GM23338 (cell line): ENCODE measurements around the gene TFDP1. TPM values are rescaled to one million over a fixed set of nuclear protein-coding genes. Genes with fewer than 3 reads are reported as not detected.

Experiments
- ATAC-seq: fragments of 200-7000 bp; cut with Tn5 transposase; 3 replicates; pipeline ENCODE4 v1.9.1; 2020
- DNase-seq: peaks from one replicate; pipeline ENCODE4 v3.0.0-alpha.2; 2015; ENCODE audit warnings: low spot score
- H2AFZ ChIP-seq: fragments of 200-600 bp; sonication (generic); 2 replicates; pipeline ENCODE4 v1.8.0; 2016; ENCODE audit warnings: antibody characterized with exemption, mild to moderate bottlenecking, moderate library complexity
- H3F3A ChIP-seq: fragments of 200-600 bp; sonication (generic); replicated peaks from 2 replicates; pipeline ENCODE4 v1.8.0; 2017; ENCODE audit warnings: antibody characterized with exemption, mixed run types, low read depth
- H3K27ac ChIP-seq: fragments of 200-600 bp; sonication (generic); 2 replicates; pipeline ENCODE4 v1.6.1; 2016; ENCODE audit warnings: low read depth
- H3K27me3 ChIP-seq: fragments of 200-600 bp; sonication (generic); 2 replicates; pipeline ENCODE4 v1.8.0; 2016; ENCODE audit warnings: mild to moderate bottlenecking, mixed run types, moderate library complexity; ENCODE audit not compliant: insufficient read depth
- H3K36me3 ChIP-seq: fragments of 200-600 bp; sonication (generic); 2 replicates; pipeline ENCODE4 v1.8.0; 2016; ENCODE audit warnings: mild to moderate bottlenecking; ENCODE audit not compliant: insufficient read depth
- H3K4me1 ChIP-seq: fragments of 200-600 bp; sonication (generic); 2 replicates; pipeline ENCODE4 v1.8.0; 2016; ENCODE audit warnings: mild to moderate bottlenecking, moderate library complexity; ENCODE audit not compliant: insufficient read depth
- H3K4me2 ChIP-seq: fragments of 200-600 bp; sonication (generic); 2 replicates; pipeline ENCODE4 v1.7.1; 2017; ENCODE audit warnings: mixed run types
- H3K4me3 ChIP-seq: fragments of 200-600 bp; sonication (generic); 2 replicates; pipeline ENCODE4 v1.6.1; 2016; ENCODE audit warnings: mixed run types
- H3K79me2 ChIP-seq: fragments of 200-600 bp; sonication (generic); replicated peaks from 2 replicates; pipeline ENCODE4 v1.8.0; 2017; ENCODE audit warnings: mild to moderate bottlenecking; ENCODE audit not compliant: insufficient read depth
- H3K9me2 ChIP-seq: fragments of 200-600 bp; sonication (generic); 2 replicates; pipeline ENCODE4 v1.8.0; 2017; ENCODE audit not compliant: insufficient read depth
- H4K20me1 ChIP-seq: fragments of 200-600 bp; sonication (generic); replicated peaks from 2 replicates; pipeline ENCODE4 v1.8.0; 2017; ENCODE audit warnings: mild to moderate bottlenecking; ENCODE audit not compliant: insufficient read depth
- H3K27ac Mint-ChIP-seq: 2 replicates; pipeline ENCODE4 v1.8.0; 2020; ENCODE audit warnings: inconsistent platforms, mild to moderate bottlenecking, moderate library complexity, mixed read lengths
- H3K27me3 Mint-ChIP-seq: 3 replicates; pipeline ENCODE4 v1.8.0; 2022; ENCODE audit warnings: low read depth, mild to moderate bottlenecking, moderate library complexity, mixed read lengths, inconsistent platforms; ENCODE audit not compliant: insufficient read depth, poor library complexity
- H3K36me3 Mint-ChIP-seq: 3 replicates; pipeline ENCODE4 v1.8.0; 2021; ENCODE audit warnings: low read depth, mild to moderate bottlenecking, inconsistent platforms, moderate library complexity, mixed read lengths
- H3K4me1 Mint-ChIP-seq: 3 replicates; pipeline ENCODE4 v1.8.0; 2020; ENCODE audit warnings: mild to moderate bottlenecking, inconsistent platforms, mixed read lengths
- H3K4me3 Mint-ChIP-seq: 3 replicates; pipeline ENCODE4 v1.8.0; 2021; ENCODE audit warnings: moderate library complexity, mild to moderate bottlenecking, inconsistent platforms, mixed read lengths
- H3K9me3 Mint-ChIP-seq: 3 replicates; pipeline ENCODE4 v1.8.0; 2020; ENCODE audit warnings: moderate library complexity, mild to moderate bottlenecking, inconsistent platforms, mixed read lengths
- CREB1 ChIP-seq: fragments of 250-450 bp; sonication (Bioruptor Pico); IDR thresholded peaks from 2 replicates; pipeline ENCODE4 v1.5.0; 2020; ENCODE audit warnings: low read depth, mild to moderate bottlenecking, moderate library complexity
- CTCF ChIP-seq, 2 experiments: fragments of 200-600 bp in 1 of 2; sonication (generic) in 1 of 2; conservative IDR thresholded peaks; 2 replicates each; pipeline versions ENCODE4 v1.5.1 to v1.6.1; 2016 to 2017; ENCODE audit warnings: antibody characterized with exemption in 2 of 2, low read depth in 2 of 2, mild to moderate bottlenecking in 2 of 2, moderate library complexity in 1 of 2
- EZH2 ChIP-seq: fragments of 200-600 bp; sonication (generic); IDR thresholded peaks from one replicate; pipeline ENCODE4 v1.8.0; 2017; ENCODE audit warnings: antibody characterized with exemption, mild to moderate bottlenecking, low read depth; ENCODE audit not compliant: unreplicated experiment
- EZH2phosphoT487 ChIP-seq: fragments of 200-600 bp; sonication (generic); IDR thresholded peaks from one replicate; pipeline ENCODE4 v1.8.1; 2018; ENCODE audit warnings: antibody characterized with exemption; ENCODE audit not compliant: unreplicated experiment
- JUNB ChIP-seq: IDR thresholded peaks from one replicate; pipeline ENCODE4 v1.6.1; 2016; ENCODE audit warnings: antibody characterized with exemption; ENCODE audit not compliant: unreplicated experiment
- NANOG ChIP-seq: IDR thresholded peaks from 2 replicates; pipeline ENCODE4 v1.6.1; 2016; ENCODE audit warnings: antibody characterized with exemption, borderline replicate concordance
- POLR2AphosphoS5 ChIP-seq: IDR thresholded peaks from 2 replicates; pipeline ENCODE4 v1.6.1; 2016; ENCODE audit warnings: antibody characterized with exemption, low read depth
- REST ChIP-seq: IDR thresholded peaks from one replicate; pipeline ENCODE4 v1.6.1; 2018; ENCODE audit warnings: antibody characterized with exemption; ENCODE audit not compliant: unreplicated experiment
- STAT1 ChIP-seq: IDR thresholded peaks from one replicate; pipeline ENCODE4 v1.6.1; 2016; ENCODE audit warnings: antibody characterized with exemption; ENCODE audit not compliant: unreplicated experiment
- ZNF114 ChIP-seq: fragments of 250-450 bp; sonication (Bioruptor Pico); IDR thresholded peaks from 2 replicates; pipeline ENCODE4 v1.5.0; 2020; ENCODE audit warnings: mild to moderate bottlenecking, moderate library complexity
- ZNF331 ChIP-seq: fragments of 250-450 bp; sonication (Bioruptor Pico); IDR thresholded peaks from 2 replicates; pipeline ENCODE4 v1.5.0; 2020; ENCODE audit warnings: low read depth, mild to moderate bottlenecking, moderate library complexity
- ZNF462 ChIP-seq: fragments of 250-450 bp; sonication (Bioruptor Pico); IDR thresholded peaks from 2 replicates; pipeline ENCODE4 v1.5.0; 2020; ENCODE audit warnings: mild to moderate bottlenecking, moderate library complexity
- polyA plus RNA-seq: library from polyadenylated mRNA; unstranded; fragments of >200 nt; fragmentation: Nextera tagmentation; extraction: Ambion mirVana; gene quantifications from 2 replicates; pipeline ENCODE4 v1.2.1, GENCODE V29; 2016
- total RNA-seq: library from RNA; depleted of rRNA; stranded (reverse); fragments of >200 nt; shearing (Covaris generic); gene quantifications from 2 replicates; pipeline ENCODE4 v1.2.3, GENCODE V29; 2014
- TF ChIP-seq, protein P1 (sequence below): IDR thresholded peaks from 2 replicates; pipeline ENCODE4 v1.6.1; 2016; ENCODE audit warnings: antibody characterized with exemption

The TFDP1 gene
- total and polyA plus RNA-seq, 2 experiments from 2014 or later: 42.9 to 80.0 TPM

DNA sequence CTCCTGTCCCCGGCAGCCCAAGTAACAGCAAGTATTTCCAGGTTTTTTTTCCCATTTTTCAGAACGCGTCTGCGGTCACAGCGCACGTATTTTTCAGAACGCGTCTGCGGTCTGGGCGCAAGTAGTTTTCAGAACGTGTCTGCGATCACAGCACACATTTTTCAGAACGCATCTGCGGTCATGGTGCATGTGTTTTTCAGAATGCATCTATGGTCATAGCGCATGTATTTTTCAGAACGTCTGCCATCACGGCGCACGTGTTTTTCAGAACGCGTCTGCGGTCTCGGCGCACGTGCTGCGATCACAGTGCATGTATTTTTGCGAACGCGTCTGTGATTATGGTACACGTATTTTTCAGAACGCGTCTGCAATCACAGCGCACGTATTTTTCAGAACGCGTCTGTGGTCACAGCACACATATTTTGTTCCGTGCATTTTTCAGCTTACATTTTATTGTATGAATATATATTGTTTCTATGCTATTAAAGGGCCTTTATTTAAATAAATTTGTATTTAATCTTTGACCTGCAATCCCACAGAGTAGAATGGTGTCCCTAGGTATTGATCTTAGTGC lies 53.7 kb downstream of the TFDP1 start:
- ATAC-seq (no peak), DNase-seq (no peak)
- Mint-ChIP-seq H3K27ac (no peak overlapping the region), H3K27me3 (peaks cover 6% of the 10 kb centered on the region), H3K9me3 (peaks cover 18% of the 10 kb centered on the region; the same call in 2 of the 3 replicates), H3K36me3 (peaks cover 89% of the 10 kb centered on the region), H3K4me1 (no peaks in the 10 kb centered on the region), H3K4me3 (no peak overlapping the region)
- Histone ChIP-seq H3K36me3 (peaks cover 24% of the 10 kb centered on the region), H2AFZ (no peak overlapping the region), H3K4me1 (no peaks in the 10 kb centered on the region), H3K4me2 (no peak overlapping the region), H3K9me2 (no peaks in the 10 kb centered on the region), H3K27me3 (no peaks in the 10 kb centered on the region), H3K79me2 (no peaks in the 10 kb centered on the region), H3K4me3 (no peak overlapping the region), H3F3A (no peaks in the 10 kb centered on the region), H3K27ac (no peak overlapping the region), H4K20me1 (peaks cover 3% of the 10 kb centered on the region)
- TF ChIP-seq ZNF114 (no peak), REST (no peak), CTCF (conservative IDR thresholded peaks at IDR 0.05; ENCODE audit: low read depth in 2 of 2) (no peak), EZH2phosphoT487 (no peak), ZNF462 (CRISPR knock-in tag) (no peak), JUNB (no peak), NANOG (no peak), EZH2 (no peak), ZNF331 (CRISPR knock-in tag) (no peak), STAT1 (no peak), CREB1 (CRISPR knock-in tag) (no peak), POLR2AphosphoS5 (no peak)
- TF ChIP-seq, protein P1, sequence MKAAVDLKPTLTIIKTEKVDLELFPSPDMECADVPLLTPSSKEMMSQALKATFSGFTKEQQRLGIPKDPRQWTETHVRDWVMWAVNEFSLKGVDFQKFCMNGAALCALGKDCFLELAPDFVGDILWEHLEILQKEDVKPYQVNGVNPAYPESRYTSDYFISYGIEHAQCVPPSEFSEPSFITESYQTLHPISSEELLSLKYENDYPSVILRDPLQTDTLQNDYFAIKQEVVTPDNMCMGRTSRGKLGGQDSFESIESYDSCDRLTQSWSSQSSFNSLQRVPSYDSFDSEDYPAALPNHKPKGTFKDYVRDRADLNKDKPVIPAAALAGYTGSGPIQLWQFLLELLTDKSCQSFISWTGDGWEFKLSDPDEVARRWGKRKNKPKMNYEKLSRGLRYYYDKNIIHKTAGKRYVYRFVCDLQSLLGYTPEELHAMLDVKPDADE: no peak
